ENCODE results near the gene SFR1. TPM values are rescaled to one million over a fixed set of nuclear protein-coding genes. Genes with fewer than 3 reads are reported as not detected.
A peak's percentile ranks its signal among the peaks of the same experiment; 100 is the strongest.

SFR1 gene
- polyA plus RNA-seq, 4 donors: 3.1 to 10.6 (median 7.4) TPM

GRCh38 chr10:104081998-104082397, 40.0 kb upstream of the SFR1 start:
- FAIRE-seq: no peak
- Histone ChIP-seq H3K4me3 (ENCODE audit: low read depth in 1 of 3, low read length in 3 of 3) (no peak overlapping the region), H3K9me3 (ENCODE audit: control insufficient read depth in 2 of 2, insufficient read depth in 1 of 2, low read depth in 1 of 2, low read length in 1 of 2) (no peaks in the 10 kb centered on the region), H3K27me3 (ENCODE audit: control insufficient read depth in 3 of 3, insufficient read depth in 3 of 3, low read length in 3 of 3) (no peaks in the 10 kb centered on the region), H3K36me3 (ENCODE audit: control insufficient read depth in 3 of 3, insufficient read depth in 2 of 3, low read depth in 1 of 3, low read length in 3 of 3) (no peaks in the 10 kb centered on the region), H3K27ac (ENCODE audit: low read depth in 1 of 3, low read length in 2 of 3) (no peak overlapping the region), H3K4me1 (ENCODE audit: control insufficient read depth in 3 of 3, insufficient read depth in 2 of 3, low read depth in 1 of 3, low read length in 2 of 3) (peaks cover 0 to 13% (median 2%) of the 10 kb centered on the region in 3 donors)
- WGBS, 3 donors: 81 to 87% (median 83%) methylated on average over 5 of the region's 5 CpGs
- no peak for DNase-seq

- FAIRE-seq (no peak), DNase-seq (no peak)
- Histone ChIP-seq H3K36me3 (ENCODE audit: control insufficient read depth in 3 of 3, insufficient read depth in 2 of 3, low read depth in 1 of 3, low read length in 3 of 3) (no peaks in the 10 kb centered on the region), H3K4me1 (ENCODE audit: control insufficient read depth in 3 of 3, insufficient read depth in 2 of 3, low read depth in 1 of 3, low read length in 2 of 3) (peaks cover 0 to 8% (median 0%) of the 10 kb centered on the region in 3 donors), H3K9me3 (ENCODE audit: control insufficient read depth in 2 of 2, insufficient read depth in 1 of 2, low read depth in 1 of 2, low read length in 1 of 2) (no peaks in the 10 kb centered on the region), H3K4me3 (ENCODE audit: low read depth in 1 of 3, low read length in 3 of 3) (peak overlapping the region in 1 of 3 donors; percentile 44), H3K27me3 (ENCODE audit: control insufficient read depth in 3 of 3, insufficient read depth in 3 of 3, low read length in 3 of 3) (peaks cover 0 to 3% (median 0%) of the 10 kb centered on the region in 3 donors), H3K27ac (ENCODE audit: low read depth in 1 of 3, low read length in 2 of 3) (no peak overlapping the region)
- WGBS, 3 donors: 80 to 82% (median 81%) methylated on average over 5 of the region's 5 CpGs
These were observed 37.4 kb upstream of the SFR1 start for GRCh38 chr10:104084482-104085142.

- no peaks in the 10 kb centered on the region for H3K9me3 ChIP-seq (ENCODE audit: control insufficient read depth in 2 of 2, insufficient read depth in 1 of 2, low read depth in 1 of 2, low read length in 1 of 2)
- peak within 1 kb of the TSS in 1 of 3 donors; percentile 44 for H3K4me3 ChIP-seq (ENCODE audit: low read depth in 1 of 3, low read length in 3 of 3)
- no peaks in the 10 kb centered on the region for H3K36me3 ChIP-seq (ENCODE audit: control insufficient read depth in 3 of 3, insufficient read depth in 2 of 3, low read depth in 1 of 3, low read length in 3 of 3)
- DNase-seq (peak in 1 of 2 donors; percentile 31), FAIRE-seq (no peak)
- 31 to 58% (median 39%) methylated on average over 3 of the region's 3 CpGs for WGBS, 3 donors
- peaks cover 0 to 8% (median 0%) of the 10 kb centered on the region in 3 donors for H3K4me1 ChIP-seq (ENCODE audit: control insufficient read depth in 3 of 3, insufficient read depth in 2 of 3, low read depth in 1 of 3, low read length in 2 of 3)
- peaks cover 0 to 3% (median 0%) of the 10 kb centered on the region in 3 donors for H3K27me3 ChIP-seq (ENCODE audit: control insufficient read depth in 3 of 3, insufficient read depth in 3 of 3, low read length in 3 of 3)
- no peak within 1 kb of the TSS for H3K27ac ChIP-seq (ENCODE audit: low read depth in 1 of 3, low read length in 2 of 3)
These were observed 36.1 kb upstream of the SFR1 start, which contains the start of gene COL17A1 for GRCh38 chr10:104085801-104086400. Gene COL17A1 (minus strand): TSS chr10:104085880. CDS start chr10:104080673, 5,207 bp downstream.

- Histone ChIP-seq H3K36me3 (ENCODE audit: control insufficient read depth in 3 of 3, insufficient read depth in 2 of 3, low read depth in 1 of 3, low read length in 3 of 3) (no peaks in the 10 kb centered on the region), H3K27ac (ENCODE audit: low read depth in 1 of 3, low read length in 2 of 3) (no peak overlapping the region), H3K4me1 (ENCODE audit: control insufficient read depth in 3 of 3, insufficient read depth in 2 of 3, low read depth in 1 of 3, low read length in 2 of 3) (peaks cover 0 to 8% (median 0%) of the 10 kb centered on the region in 3 donors), H3K9me3 (ENCODE audit: control insufficient read depth in 2 of 2, insufficient read depth in 1 of 2, low read depth in 1 of 2, low read length in 1 of 2) (no peaks in the 10 kb centered on the region), H3K4me3 (ENCODE audit: low read depth in 1 of 3, low read length in 3 of 3) (no peak overlapping the region), H3K27me3 (ENCODE audit: control insufficient read depth in 3 of 3, insufficient read depth in 3 of 3, low read length in 3 of 3) (peaks cover 0 to 3% (median 0%) of the 10 kb centered on the region in 3 donors)
- no peak for DNase-seq
- 91 to 96% (median 94%) methylated on average over 5 of the region's 5 CpGs for WGBS, 3 donors
- FAIRE-seq: no peak
These were observed 33.7 kb upstream of the SFR1 start for GRCh38 chr10:104088239-104088638.

DNA sequence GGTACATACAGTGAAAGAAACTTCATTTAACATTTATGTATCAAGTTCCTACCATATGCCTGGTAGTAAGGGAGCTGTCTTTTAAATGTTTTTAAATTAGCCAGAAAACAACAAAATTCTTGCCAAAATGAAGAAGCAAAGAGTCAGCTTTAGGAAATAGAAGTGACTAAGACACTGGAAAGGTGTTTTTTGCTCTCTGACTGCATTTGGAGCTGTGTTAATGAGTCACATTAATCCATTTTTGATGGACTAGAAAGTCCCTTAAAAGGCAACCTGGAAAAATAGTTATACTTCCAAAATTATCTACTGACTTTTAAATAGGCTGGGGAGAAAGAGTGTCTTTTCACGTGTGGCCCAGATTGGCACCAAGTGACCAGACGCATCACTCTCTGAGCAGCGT, 32.4 kb upstream of the SFR1 start:
- no peaks in the 10 kb centered on the region for H3K9me3 ChIP-seq (ENCODE audit: control insufficient read depth in 2 of 2, insufficient read depth in 1 of 2, low read depth in 1 of 2, low read length in 1 of 2)
- no peaks in the 10 kb centered on the region for H3K36me3 ChIP-seq (ENCODE audit: control insufficient read depth in 3 of 3, insufficient read depth in 2 of 3, low read depth in 1 of 3, low read length in 3 of 3)
- no peak overlapping the region for H3K27ac ChIP-seq (ENCODE audit: low read depth in 1 of 3, low read length in 2 of 3)
- H3K4me1 ChIP-seq (ENCODE audit: control insufficient read depth in 3 of 3, insufficient read depth in 2 of 3, low read depth in 1 of 3, low read length in 2 of 3): peaks cover 0 to 8% (median 0%) of the 10 kb centered on the region in 3 donors
- no peak for DNase-seq
- 83 to 87% (median 86%) methylated on average over 3 of the region's 3 CpGs for WGBS, 3 donors
- no peak for FAIRE-seq
- H3K27me3 ChIP-seq (ENCODE audit: control insufficient read depth in 3 of 3, insufficient read depth in 3 of 3, low read length in 3 of 3): peaks cover 0 to 3% (median 0%) of the 10 kb centered on the region in 3 donors
- H3K4me3 ChIP-seq (ENCODE audit: low read depth in 1 of 3, low read length in 3 of 3): no peak overlapping the region

- DNase-seq: no peak
- peaks cover 0 to 5% (median 0%) of the 10 kb centered on the region in 3 donors for H3K4me1 ChIP-seq (ENCODE audit: control insufficient read depth in 3 of 3, insufficient read depth in 2 of 3, low read depth in 1 of 3, low read length in 2 of 3)
- no peak for FAIRE-seq
- no peaks in the 10 kb centered on the region for H3K9me3 ChIP-seq (ENCODE audit: control insufficient read depth in 2 of 2, insufficient read depth in 1 of 2, low read depth in 1 of 2, low read length in 1 of 2)
- H3K27me3 ChIP-seq (ENCODE audit: control insufficient read depth in 3 of 3, insufficient read depth in 3 of 3, low read length in 3 of 3): peaks cover 0 to 3% (median 0%) of the 10 kb centered on the region in 3 donors
- no peak overlapping the region for H3K27ac ChIP-seq (ENCODE audit: low read depth in 1 of 3, low read length in 2 of 3)
- 58 to 93% (median 73%) methylated on average over 2 of the region's 2 CpGs for WGBS, 3 donors
- H3K4me3 ChIP-seq (ENCODE audit: low read depth in 1 of 3, low read length in 3 of 3): no peak overlapping the region
- no peaks in the 10 kb centered on the region for H3K36me3 ChIP-seq (ENCODE audit: control insufficient read depth in 3 of 3, insufficient read depth in 2 of 3, low read depth in 1 of 3, low read length in 3 of 3)
These were observed 31.4 kb upstream of the SFR1 start for GRCh38 chr10:104090611-104091010.

- FAIRE-seq: no peak
These were observed 29.2 kb upstream of the SFR1 start for GRCh38 chr10:104092749-104093148.

DNA sequence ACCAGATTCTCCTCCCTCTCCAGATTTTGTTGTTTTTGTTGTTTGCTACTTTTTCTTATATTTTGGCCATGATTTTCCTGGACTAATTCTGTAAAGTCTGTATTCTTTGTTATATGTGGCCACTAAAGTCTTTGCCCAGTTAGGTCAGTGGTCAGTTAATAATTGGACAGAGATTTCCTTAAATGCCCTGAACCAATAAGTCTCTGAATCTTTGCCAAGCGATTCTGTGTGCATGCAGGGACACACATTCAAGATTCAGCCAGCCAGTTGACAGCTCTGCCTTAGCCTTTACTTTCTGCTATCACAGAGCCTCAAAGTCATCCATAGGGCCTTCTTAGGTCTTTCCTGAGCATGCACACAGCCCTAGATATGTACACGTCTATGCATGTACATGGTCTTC, 25.3 kb upstream of the SFR1 start:
- no peak for DNase-seq
- no peak for FAIRE-seq
- H3K36me3 ChIP-seq (ENCODE audit: control insufficient read depth in 3 of 3, insufficient read depth in 2 of 3, low read depth in 1 of 3, low read length in 3 of 3): no peaks in the 10 kb centered on the region
- no peaks in the 10 kb centered on the region for H3K4me1 ChIP-seq (ENCODE audit: control insufficient read depth in 3 of 3, insufficient read depth in 2 of 3, low read depth in 1 of 3, low read length in 2 of 3)
- 88 to 97% (median 88%) methylated on average over 2 of the region's 2 CpGs for WGBS, 3 donors
- no peaks in the 10 kb centered on the region for H3K27me3 ChIP-seq (ENCODE audit: control insufficient read depth in 3 of 3, insufficient read depth in 3 of 3, low read length in 3 of 3)
- no peak overlapping the region for H3K27ac ChIP-seq (ENCODE audit: low read depth in 1 of 3, low read length in 2 of 3)
- peaks cover 0 to 6% of the 10 kb centered on the region in 2 donors for H3K9me3 ChIP-seq (ENCODE audit: control insufficient read depth in 2 of 2, insufficient read depth in 1 of 2, low read depth in 1 of 2, low read length in 1 of 2)
- H3K4me3 ChIP-seq (ENCODE audit: low read depth in 1 of 3, low read length in 3 of 3): no peak overlapping the region

More at GRCh38 chr10:104092749-104093148, 29.2 kb upstream of the SFR1 start:
- Histone ChIP-seq H3K36me3 (ENCODE audit: control insufficient read depth in 3 of 3, insufficient read depth in 2 of 3, low read depth in 1 of 3, low read length in 3 of 3) (no peaks in the 10 kb centered on the region), H3K27me3 (ENCODE audit: control insufficient read depth in 3 of 3, insufficient read depth in 3 of 3, low read length in 3 of 3) (peaks cover 0 to 3% (median 0%) of the 10 kb centered on the region in 3 donors), H3K4me3 (ENCODE audit: low read depth in 1 of 3, low read length in 3 of 3) (no peak overlapping the region), H3K27ac (ENCODE audit: low read depth in 1 of 3, low read length in 2 of 3) (no peak overlapping the region), H3K9me3 (ENCODE audit: control insufficient read depth in 2 of 2, insufficient read depth in 1 of 2, low read depth in 1 of 2, low read length in 1 of 2) (peaks cover 0 to 6% of the 10 kb centered on the region in 2 donors), H3K4me1 (ENCODE audit: control insufficient read depth in 3 of 3, insufficient read depth in 2 of 3, low read depth in 1 of 3, low read length in 2 of 3) (no peaks in the 10 kb centered on the region)
- DNase-seq: no peak
